GM12891 (cell line): ENCODE measurements around the gene SPNS1.

Experiments used
- PAX5 ChIP-seq: IDR thresholded peaks from 2 replicates; pipeline ENCODE4 v1.6.1; 2011; ENCODE audit warnings: low read length, moderate library complexity, mild to moderate bottlenecking; ENCODE audit not compliant: insufficient read depth, severe bottlenecking
- POLR2A ChIP-seq: IDR thresholded peaks from 2 replicates; pipeline ENCODE4 v1.6.1; 2011; ENCODE audit warnings: low read depth, low read length, control low read depth
- POLR2AphosphoS5 ChIP-seq: IDR thresholded peaks from 2 replicates; pipeline ENCODE4 v1.6.1; 2011; ENCODE audit warnings: low read depth, low read length, control low read depth

- TF ChIP-seq POLR2A (no peak), PAX5 (no peak), POLR2AphosphoS5 (no peak)
Observed at GRCh38 chr16:29007730-29008593, 33.4 kb downstream of the SPNS1 start.
